HG03342 (cell line): ENCODE measurements around the gene AFF2.
"Not testable (repeated sequence)": the region's sequence is repeated elsewhere in the genome, so short reads cannot be mapped to it uniquely, and the experiment has no call there.

ENCODE experiments used
- ATAC-seq: cut with Tn5 transposase; IDR thresholded peaks from one replicate; pipeline ENCODE4 v1.9.1; 2021; ENCODE audit warnings: mild to moderate bottlenecking, moderate library complexity; ENCODE audit not compliant: unreplicated experiment

AFF2 gene

DNA sequence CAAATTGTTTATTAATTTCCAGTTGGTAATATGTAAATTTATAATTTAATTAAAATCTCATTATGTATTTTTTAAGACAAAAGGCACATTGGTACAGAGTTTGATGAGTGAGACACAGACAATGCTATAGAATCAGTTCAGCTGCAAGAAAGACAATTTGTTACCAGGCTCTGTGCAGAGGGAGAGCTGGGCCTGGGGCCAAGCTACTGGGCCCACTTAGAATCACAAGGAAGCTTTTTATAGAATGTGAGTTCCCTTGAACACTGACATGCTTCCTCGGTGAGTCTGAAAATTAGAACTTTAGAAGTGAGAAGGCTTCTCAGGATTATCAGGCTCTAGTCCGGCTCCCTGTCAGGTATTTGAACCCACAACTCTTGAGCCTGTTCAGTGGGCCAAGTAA, 129.0 kb downstream of the AFF2 start:
- ATAC-seq = no peak

DNA sequence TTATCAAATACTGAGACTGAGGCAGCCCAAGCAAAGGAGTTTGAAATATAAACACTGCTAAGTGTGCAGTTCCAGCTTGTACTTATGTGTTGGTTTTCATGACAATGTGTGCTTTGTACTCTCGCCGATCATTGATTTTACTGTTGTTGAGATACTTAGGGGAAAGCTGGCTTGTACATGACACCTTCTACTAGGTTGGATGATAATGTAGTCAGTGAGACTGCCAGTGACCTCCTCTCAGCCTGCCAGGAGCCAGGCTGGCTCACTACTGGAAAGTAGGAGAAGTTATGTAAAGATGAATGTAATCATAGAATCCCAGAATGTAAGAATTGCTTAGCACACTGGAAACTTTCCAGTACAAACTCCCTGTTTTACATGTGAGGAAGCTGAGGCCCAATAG, 132.0 kb downstream of the AFF2 start:
- ATAC-seq = no peak

- ATAC-seq = no peak
These were observed 132.9 kb downstream of the AFF2 start for GRCh38 chrX:148633218-148633908.

DNA sequence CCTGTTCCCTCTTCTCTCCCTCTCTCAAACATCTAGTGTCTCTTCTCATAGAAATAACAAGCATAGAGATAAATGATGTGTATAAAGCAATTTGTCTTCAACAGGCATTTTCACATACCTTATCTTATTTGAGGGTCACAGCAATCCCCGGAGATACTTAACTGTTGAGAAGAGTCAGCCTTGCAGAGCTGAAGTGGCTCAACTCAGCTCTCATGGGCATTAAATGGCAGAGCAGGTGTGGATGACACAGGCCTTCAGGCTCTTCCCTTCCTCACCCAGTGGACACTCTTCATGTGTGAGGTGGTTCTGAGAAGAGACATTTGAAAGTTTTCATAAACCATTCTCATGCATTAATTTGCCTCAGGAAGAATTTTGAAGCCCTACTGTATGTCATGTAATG, 134.2 kb downstream of the AFF2 start:
- ATAC-seq = no peak

GRCh38 chrX:148643460-148643859, 143.0 kb downstream of the AFF2 start:
- ATAC-seq = no peak

- ATAC-seq = no peak
These were observed 147.2 kb downstream of the AFF2 start for GRCh38 chrX:148647651-148648050.

- no peak for ATAC-seq
These were observed 148.9 kb downstream of the AFF2 start for GRCh38 chrX:148649145-148649795.

DNA sequence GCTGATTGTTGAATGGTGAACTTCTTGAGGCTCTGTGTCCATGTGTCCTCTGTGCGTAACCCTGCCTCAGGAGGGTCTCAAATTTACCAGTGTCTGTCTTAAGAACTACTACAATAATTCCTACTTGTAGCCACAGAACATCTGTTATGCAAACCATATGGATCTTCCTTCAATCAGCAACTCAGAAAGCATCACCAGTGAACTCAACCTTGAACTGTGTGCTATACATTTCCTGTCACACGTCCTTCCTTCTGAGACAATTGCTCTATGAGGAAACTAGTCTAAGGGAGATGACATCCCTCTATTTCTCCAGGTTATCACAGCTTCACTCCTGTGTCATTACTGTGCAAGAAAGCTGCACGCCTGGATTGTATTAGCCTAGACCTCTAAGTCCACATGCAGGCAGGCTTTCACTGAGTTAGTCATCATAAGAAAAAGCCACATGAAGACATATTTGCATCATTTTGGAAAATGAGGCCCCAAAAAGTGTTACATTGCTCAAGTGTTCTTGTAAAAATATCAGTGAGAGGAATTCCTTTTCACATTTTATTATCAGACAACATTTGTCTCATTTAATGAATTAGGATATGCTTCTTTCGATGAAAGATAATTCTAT, 157.8 kb downstream of the AFF2 start:
- no peak for ATAC-seq

DNA sequence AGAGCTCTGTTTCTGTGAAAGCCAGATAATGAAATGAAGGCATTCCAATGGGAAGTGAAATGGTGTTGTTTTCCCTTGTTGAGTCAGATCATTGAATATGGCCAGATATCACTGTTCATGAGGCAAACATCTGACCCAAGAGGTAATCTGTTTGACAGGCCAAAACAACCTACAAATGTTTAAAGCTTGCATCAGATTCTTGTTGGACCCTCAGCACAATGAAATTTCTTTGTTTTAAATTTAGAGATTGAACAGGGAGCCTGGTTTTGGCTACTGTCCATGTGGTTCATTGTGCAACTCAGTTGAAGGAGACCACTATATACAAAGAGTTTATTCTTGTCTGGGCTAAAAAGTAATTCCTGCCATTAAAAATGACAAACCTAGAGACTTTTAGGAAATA, 159.1 kb downstream of the AFF2 start:
- ATAC-seq = no peak

GRCh38 chrX:148661035-148661434, 160.6 kb downstream of the AFF2 start:
- ATAC-seq = no peak

DNA sequence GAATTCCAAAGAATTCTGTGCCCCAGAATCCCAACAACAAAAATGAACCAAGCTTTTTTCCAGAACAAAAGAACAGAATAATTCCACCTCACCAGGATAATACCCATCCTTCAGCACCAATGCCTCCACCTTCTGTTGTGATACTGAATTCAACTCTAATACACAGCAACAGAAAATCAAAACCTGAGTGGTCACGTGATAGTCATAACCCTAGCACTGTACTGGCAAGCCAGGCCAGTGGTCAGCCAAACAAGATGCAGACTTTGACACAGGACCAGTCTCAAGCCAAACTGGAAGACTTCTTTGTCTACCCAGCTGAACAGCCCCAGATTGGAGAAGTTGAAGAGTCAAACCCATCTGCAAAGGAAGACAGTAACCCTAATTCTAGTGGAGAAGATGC, 161.6 kb downstream of the AFF2 start:
- ATAC-seq = no peak

- ATAC-seq = no peak
These were observed 163.8 kb downstream of the AFF2 start for GRCh38 chrX:148664171-148664570.

DNA sequence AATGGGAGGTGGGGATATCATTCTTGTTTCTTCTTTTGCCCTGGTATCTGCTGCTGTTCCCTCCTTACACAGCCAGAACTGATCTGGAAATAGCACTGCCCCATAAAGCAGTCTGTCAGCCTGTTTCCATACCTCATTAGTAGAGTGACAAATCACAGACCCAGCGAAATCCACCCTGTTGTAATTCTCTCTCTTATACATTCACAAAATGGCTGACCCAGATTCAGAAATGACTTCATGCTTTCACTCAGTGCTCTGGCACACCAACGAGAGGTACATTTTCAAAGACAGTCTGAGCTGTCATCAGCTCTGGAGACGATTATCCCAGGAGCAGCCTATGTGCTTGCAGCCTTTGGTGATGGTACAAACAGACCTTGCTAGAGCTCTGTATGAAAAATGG, 164.6 kb downstream of the AFF2 start:
- no peak for ATAC-seq

- not testable (repeated sequence) for ATAC-seq
These were observed 168.8 kb downstream of the AFF2 start for GRCh38 chrX:148669175-148669574.

DNA sequence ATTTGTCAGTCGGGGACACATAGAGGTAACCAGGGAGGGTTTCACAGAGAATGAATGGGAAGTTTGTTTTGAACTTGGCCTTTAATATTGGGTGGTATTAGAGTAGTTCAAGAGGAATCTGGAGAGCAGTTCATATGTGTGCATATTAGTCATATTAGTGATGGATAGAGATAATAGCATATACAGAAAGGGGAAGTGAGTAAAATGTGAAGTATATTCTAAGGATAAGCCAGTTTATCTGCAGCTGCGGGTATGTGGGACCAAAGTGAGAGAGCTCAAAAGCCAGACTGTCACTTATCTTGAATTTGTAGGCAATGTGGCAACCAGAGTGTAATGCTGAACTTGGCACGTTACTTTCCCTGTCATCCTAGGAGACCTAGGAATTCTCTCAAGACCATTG, 169.9 kb downstream of the AFF2 start:
- peak; percentile 52 for ATAC-seq

- no peak for ATAC-seq
These were observed 172.1 kb downstream of the AFF2 start for GRCh38 chrX:148672517-148672916.

DNA sequence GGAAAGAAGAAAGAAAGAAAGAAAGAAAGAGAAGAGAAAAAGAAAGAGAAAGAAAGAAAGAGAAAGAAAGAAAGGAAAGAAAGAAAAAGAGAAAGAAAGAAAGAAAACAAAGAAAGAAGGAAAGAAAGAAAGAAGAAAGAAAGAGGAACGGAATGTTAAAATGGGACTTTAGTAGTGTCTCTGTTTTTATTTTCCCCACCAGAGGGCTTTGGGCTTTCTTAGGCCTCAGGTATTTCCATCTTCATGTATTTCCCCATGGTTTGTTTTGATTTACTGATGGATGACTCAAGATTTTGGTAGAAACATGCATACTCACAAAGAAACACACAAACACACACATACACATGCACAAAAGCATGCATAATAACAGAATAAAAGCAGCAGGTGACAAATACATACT, 181.2 kb downstream of the AFF2 start:
- no peak for ATAC-seq

DNA sequence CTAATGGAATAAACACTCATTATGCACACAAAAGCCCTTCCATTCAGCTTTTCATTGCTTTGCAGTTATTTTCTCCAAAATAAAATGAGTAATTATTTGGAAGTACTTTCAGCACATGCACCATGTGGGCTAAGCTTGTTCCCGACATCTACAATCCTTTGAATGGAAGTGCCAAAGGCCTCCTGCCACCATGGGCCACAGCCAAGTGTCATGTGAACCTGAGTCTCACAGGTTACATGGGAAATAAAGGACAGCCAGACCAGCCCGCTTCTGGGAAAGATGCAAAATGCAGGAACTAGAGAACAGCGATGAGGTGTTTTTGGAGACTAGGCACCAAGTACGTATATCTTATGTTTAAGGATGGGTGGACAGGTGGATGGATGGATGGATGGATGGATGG, 181.8 kb downstream of the AFF2 start:
- ATAC-seq = no peak

GRCh38 chrX:148691456-148691855, 191.0 kb downstream of the AFF2 start:
- no peak for ATAC-seq

DNA sequence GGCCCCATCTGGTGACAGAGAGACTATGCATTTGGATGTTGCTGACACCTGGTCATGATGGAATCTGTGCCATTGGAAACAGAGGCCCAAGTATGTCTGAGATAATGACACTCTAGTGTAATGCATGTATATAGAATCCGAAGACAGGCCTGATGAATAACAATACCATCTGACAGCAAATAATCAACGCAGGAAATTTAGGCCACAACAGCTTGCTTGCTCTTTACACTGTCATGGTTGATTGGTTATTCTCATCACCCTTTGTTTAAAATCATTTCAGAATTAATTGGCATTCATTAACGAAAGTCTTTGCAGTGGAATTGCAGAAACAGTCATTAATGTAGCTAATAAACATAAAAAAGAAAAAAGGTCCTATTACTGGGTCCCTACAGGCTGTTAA, 194.8 kb downstream of the AFF2 start:
- no peak for ATAC-seq

- ATAC-seq = no peak
These were observed 197.8 kb downstream of the AFF2 start for GRCh38 chrX:148698221-148698620.

GRCh38 chrX:148700021-148700420, 199.6 kb downstream of the AFF2 start:
- no peak for ATAC-seq
